Calu3 (cell line): ENCODE results near the gene APOA1. TPM values are rescaled to one million over a fixed set of nuclear protein-coding genes. Genes with fewer than 3 reads are reported as not detected.

ENCODE experiments used
- BruUV-seq: library from RNA; stranded (reverse); fragments of 400-500 nt; replicated peaks from 2 replicates; lab custom pipeline; 2021; lab: Mats Ljungman, UMichigan
- CTCF ChIA-PET: fragments of 300-600 bp; sonication (Branson Sonifier 250); formaldehyde crosslinking; loops from one replicate; lab custom pipeline; 2022; ENCODE audit warnings: antibody characterized with exemption; lab: Charles Lee
- DNase-seq: peaks from one replicate; pipeline ENCODE4 v3.0.0; 2022
- H3K27ac Mint-ChIP-seq: one replicate; pipeline ENCODE4 v1.8.0; 2022; ENCODE audit warnings: mixed read lengths; ENCODE audit not compliant: unreplicated experiment
- H3K27me3 Mint-ChIP-seq: one replicate; pipeline ENCODE4 v1.8.0; 2022; ENCODE audit warnings: mixed read lengths; ENCODE audit not compliant: unreplicated experiment
- H3K36me3 Mint-ChIP-seq: one replicate; pipeline ENCODE4 v1.8.0; 2022; ENCODE audit warnings: mild to moderate bottlenecking, moderate library complexity, mixed read lengths; ENCODE audit not compliant: insufficient read depth, unreplicated experiment
- H3K4me1 Mint-ChIP-seq: one replicate; pipeline ENCODE4 v1.8.0; 2022; ENCODE audit warnings: mild to moderate bottlenecking, low read depth, mixed read lengths; ENCODE audit not compliant: unreplicated experiment
- H3K4me3 Mint-ChIP-seq: one replicate; pipeline ENCODE4 v1.8.0; 2022; ENCODE audit warnings: mild to moderate bottlenecking, low read depth, moderate library complexity, mixed read lengths; ENCODE audit not compliant: unreplicated experiment
- H3K9me3 Mint-ChIP-seq: one replicate; pipeline ENCODE4 v1.8.0; 2022; ENCODE audit warnings: low read depth, mixed read lengths; ENCODE audit not compliant: unreplicated experiment
- CTCF ChIP-seq: fragments of 200-600 bp; IDR thresholded peaks from one replicate; pipeline ENCODE4 v1.8.0; 2022; ENCODE audit warnings: antibody characterized with exemption; ENCODE audit not compliant: unreplicated experiment
- intact Hi-C: fragments of 100-400 bp; cut with micrococcal nuclease; formaldehyde crosslinking; loops from one replicate; pipeline ENCODE4 v1.10.0; 2022; ENCODE audit not compliant: unreplicated experiment
- total RNA-seq: library from RNA; stranded (reverse); gene quantifications from 2 replicates; pipeline ENCODE4 v1.2.3, GENCODE V29; 2022

APOA1 gene
- total RNA-seq, 1 experiment from 2014 or later = not detected

DNA sequence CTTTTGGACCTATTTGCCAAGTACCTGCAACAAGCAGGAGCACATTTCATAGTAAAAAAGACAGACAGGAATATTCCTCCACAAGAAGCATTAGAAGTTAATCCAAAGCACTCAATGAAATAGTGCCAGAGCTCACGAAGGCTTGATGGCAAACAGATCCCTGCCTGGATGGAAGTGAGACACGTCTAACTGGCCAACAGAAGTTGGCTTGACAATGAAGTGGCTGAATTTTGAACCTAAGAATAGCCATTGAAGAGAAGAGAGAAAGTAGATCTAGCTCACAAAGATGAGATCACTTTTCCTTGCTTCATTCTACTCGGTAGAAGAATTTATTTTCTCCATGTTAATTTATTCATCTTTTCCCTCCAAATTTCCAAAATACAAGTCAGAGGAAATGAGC, 30.6 kb upstream of the APOA1 start:
- no peak overlapping the region for H3K4me3 Mint-ChIP-seq
- H3K27ac Mint-ChIP-seq = no peak overlapping the region
- no peaks in the 10 kb centered on the region for H3K4me1 Mint-ChIP-seq
- intact Hi-C loops = no loop called here
- H3K36me3 Mint-ChIP-seq = peaks cover 13% of the 10 kb centered on the region
- CTCF ChIA-PET = no interaction called here
- no TSS peak for BruUV-seq
- H3K27me3 Mint-ChIP-seq = no peaks in the 10 kb centered on the region
- no peaks in the 10 kb centered on the region for H3K9me3 Mint-ChIP-seq
- no peak for DNase-seq
- TF ChIP-seq CTCF = no peak

- Mint-ChIP-seq H3K36me3 (peaks cover 13% of the 10 kb centered on the region), H3K4me3 (no peak overlapping the region)
- CTCF ChIA-PET = no interaction called here
These were observed 30.2 kb upstream of the APOA1 start for GRCh38 chr11:116867619-116868018.

GRCh38 chr11:116866804-116867455, 29.5 kb upstream of the APOA1 start:
- H3K27me3 Mint-ChIP-seq = no peaks in the 10 kb centered on the region
- DNase-seq = no peak
- H3K4me1 Mint-ChIP-seq = no peaks in the 10 kb centered on the region
- CTCF ChIA-PET = no interaction called here
- no TSS peak for BruUV-seq
- intact Hi-C loops = no loop called here
- no peak overlapping the region for H3K4me3 Mint-ChIP-seq
- no peak for TF ChIP-seq CTCF
- no peaks in the 10 kb centered on the region for H3K9me3 Mint-ChIP-seq
- peaks cover 13% of the 10 kb centered on the region for H3K36me3 Mint-ChIP-seq
- H3K27ac Mint-ChIP-seq = no peak overlapping the region

More at GRCh38 chr11:116867619-116868018, 30.2 kb upstream of the APOA1 start:
- Mint-ChIP-seq H3K27me3 (no peaks in the 10 kb centered on the region), H3K27ac (no peak overlapping the region), H3K4me1 (no peaks in the 10 kb centered on the region), H3K9me3 (no peaks in the 10 kb centered on the region)
- no peak for TF ChIP-seq CTCF
- BruUV-seq = no TSS peak
- intact Hi-C loops = no loop called here
- DNase-seq = no peak

- Mint-ChIP-seq H3K27ac (no peak overlapping the region), H3K4me1 (no peaks in the 10 kb centered on the region), H3K4me3 (no peak overlapping the region), H3K9me3 (no peaks in the 10 kb centered on the region), H3K27me3 (no peaks in the 10 kb centered on the region), H3K36me3 (peaks cover 6% of the 10 kb centered on the region)
- CTCF ChIA-PET = no interaction called here
- intact Hi-C loops = no loop called here
- no peak for TF ChIP-seq CTCF
- DNase-seq = no peak
- BruUV-seq = no TSS peak
These were observed 28.3 kb upstream of the APOA1 start for GRCh38 chr11:116865696-116866095.
